ENCODE results near the gene SLC2A9.

Gene SLC2A9

GRCh38 chr4:9942921-9943600 lies 78.2 kb downstream of the SLC2A9 start:
- Histone ChIP-seq H3K36me3 (ENCODE audit: insufficient read depth, insufficient read length, low read length) (no peaks in the 10 kb centered on the region), H3K9me3 (ENCODE audit: insufficient read depth, low read length) (no peaks in the 10 kb centered on the region), H3K9ac (ENCODE audit: insufficient read length, low read depth) (no peak overlapping the region), H3K27me3 (ENCODE audit: insufficient read depth, insufficient read length) (no peaks in the 10 kb centered on the region), H3K4me1 (ENCODE audit: insufficient read depth, insufficient read length) (peaks cover 3% of the 10 kb centered on the region), H3K4me3 (ENCODE audit: insufficient read length, low read depth) (no peak overlapping the region)
- TF ChIP-seq YY1 (IDR thresholded peaks at IDR 0.05; ENCODE audit: insufficient read depth, insufficient read length) = no peak
- no peak for DNase-seq (ENCODE audit: low read depth, low spot score)

DNA sequence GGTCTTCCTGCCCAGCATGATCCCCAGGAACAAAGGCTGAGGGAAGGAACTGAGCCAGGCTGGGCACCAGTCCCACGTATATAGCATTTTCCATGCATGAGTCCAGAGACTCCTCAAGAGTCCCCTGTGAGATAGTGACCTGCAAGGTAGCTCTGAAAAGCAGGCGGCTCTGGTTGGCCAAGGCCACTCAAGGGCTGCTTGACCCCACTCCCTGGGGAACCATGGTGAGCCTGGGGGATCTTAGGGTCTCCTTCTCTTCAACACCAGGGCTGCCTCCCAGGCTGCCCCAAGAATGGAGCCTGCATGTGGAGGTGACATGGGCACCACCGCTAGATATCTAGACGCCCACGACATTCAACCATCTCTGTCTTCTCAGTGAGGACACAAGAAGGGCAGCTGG lies 79.2 kb downstream of the SLC2A9 start:
- H3K36me3 ChIP-seq (ENCODE audit: insufficient read depth, insufficient read length, low read length) = no peaks in the 10 kb centered on the region
- peaks cover 3% of the 10 kb centered on the region for H3K4me1 ChIP-seq (ENCODE audit: insufficient read depth, insufficient read length)
- H3K27me3 ChIP-seq (ENCODE audit: insufficient read depth, insufficient read length) = peaks cover 2% of the 10 kb centered on the region
- H3K9me3 ChIP-seq (ENCODE audit: insufficient read depth, low read length) = no peaks in the 10 kb centered on the region
- no peak for DNase-seq (ENCODE audit: low read depth, low spot score)
- TF ChIP-seq YY1 (IDR thresholded peaks at IDR 0.05; ENCODE audit: insufficient read depth, insufficient read length) = no peak
- no peak for TF ChIP-seq SUZ12 (IDR thresholded peaks at IDR 0.05; ENCODE audit: extremely low read depth, insufficient read depth, insufficient read length)
- TF ChIP-seq ZNF274 (IDR thresholded peaks at IDR 0.05; ENCODE audit: low read depth, low read length) = no peak
- no peak overlapping the region for H3K4me3 ChIP-seq (ENCODE audit: insufficient read length, low read depth)
- no peak overlapping the region for H3K9ac ChIP-seq (ENCODE audit: insufficient read length, low read depth)

DNA sequence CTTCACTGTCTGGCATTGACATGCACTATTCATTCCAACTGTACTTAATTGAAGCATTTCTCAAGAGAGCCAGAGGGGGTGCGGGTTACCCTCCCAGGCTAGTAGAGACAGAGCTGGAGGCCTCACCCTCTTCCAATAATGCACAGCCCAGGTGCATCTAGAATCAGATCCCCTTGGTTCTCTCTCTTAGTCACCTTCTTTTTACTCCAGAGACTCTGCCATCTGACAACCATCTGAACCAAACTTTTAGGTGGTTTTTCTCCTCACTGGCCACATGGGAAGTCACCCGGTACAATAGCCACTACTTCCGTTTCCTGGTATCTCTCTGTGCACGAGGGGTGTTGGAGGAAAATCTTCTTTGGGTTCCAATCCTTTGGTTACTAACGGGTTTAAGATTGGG lies 81.3 kb downstream of the SLC2A9 start:
- TF ChIP-seq ZNF274 (IDR thresholded peaks at IDR 0.05; ENCODE audit: low read depth, low read length) = no peak
- TF ChIP-seq SUZ12 (IDR thresholded peaks at IDR 0.05; ENCODE audit: extremely low read depth, insufficient read depth, insufficient read length) = no peak
- no peak for TF ChIP-seq YY1 (IDR thresholded peaks at IDR 0.05; ENCODE audit: insufficient read depth, insufficient read length)
- no peak overlapping the region for H3K9ac ChIP-seq (ENCODE audit: insufficient read length, low read depth)
- H3K36me3 ChIP-seq (ENCODE audit: insufficient read depth, insufficient read length, low read length) = no peaks in the 10 kb centered on the region
- peaks cover 2% of the 10 kb centered on the region for H3K27me3 ChIP-seq (ENCODE audit: insufficient read depth, insufficient read length)
- H3K9me3 ChIP-seq (ENCODE audit: insufficient read depth, low read length) = no peaks in the 10 kb centered on the region
- H3K4me3 ChIP-seq (ENCODE audit: insufficient read length, low read depth) = no peak overlapping the region
- DNase-seq (ENCODE audit: low read depth, low spot score) = no peak
- H3K4me1 ChIP-seq (ENCODE audit: insufficient read depth, insufficient read length) = peaks cover 3% of the 10 kb centered on the region

- Histone ChIP-seq H3K27me3 (ENCODE audit: insufficient read depth, insufficient read length) (peaks cover 2% of the 10 kb centered on the region), H3K36me3 (ENCODE audit: insufficient read depth, insufficient read length, low read length) (no peaks in the 10 kb centered on the region), H3K9ac (ENCODE audit: insufficient read length, low read depth) (no peak overlapping the region), H3K4me3 (ENCODE audit: insufficient read length, low read depth) (no peak overlapping the region), H3K4me1 (ENCODE audit: insufficient read depth, insufficient read length) (peaks cover 3% of the 10 kb centered on the region), H3K9me3 (ENCODE audit: insufficient read depth, low read length) (no peaks in the 10 kb centered on the region)
- peak; percentile 61 for DNase-seq (ENCODE audit: low read depth, low spot score)
- TF ChIP-seq ZNF274 (IDR thresholded peaks at IDR 0.05; ENCODE audit: low read depth, low read length) (no peak), YY1 (IDR thresholded peaks at IDR 0.05; ENCODE audit: insufficient read depth, insufficient read length) (no peak), SUZ12 (IDR thresholded peaks at IDR 0.05; ENCODE audit: extremely low read depth, insufficient read depth, insufficient read length) (no peak)
Observed at GRCh38 chr4:9938933-9939332, 82.4 kb downstream of the SLC2A9 start.

DNA sequence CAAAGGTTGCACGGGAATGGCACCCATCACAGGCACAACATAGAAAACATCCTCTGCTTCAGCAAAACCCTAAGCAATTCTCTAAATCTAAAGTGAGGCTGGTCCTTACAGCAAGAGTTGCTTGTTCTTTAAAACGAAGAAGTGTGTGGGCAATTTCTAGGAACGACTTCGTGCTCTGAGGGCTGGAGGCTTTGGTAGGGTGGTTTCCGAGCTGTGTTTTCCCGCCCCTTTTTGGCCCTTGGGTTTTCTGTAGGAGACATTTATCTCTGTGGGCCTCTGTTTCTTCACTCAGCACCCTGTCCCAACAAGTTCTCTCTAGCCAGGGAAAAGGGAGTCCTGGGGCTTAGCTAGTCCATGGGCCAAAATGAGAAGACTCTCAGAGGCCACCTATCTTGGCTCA lies 84.2 kb downstream of the SLC2A9 start:
- peaks cover 6% of the 10 kb centered on the region for H3K27me3 ChIP-seq (ENCODE audit: insufficient read depth, insufficient read length)
- H3K36me3 ChIP-seq (ENCODE audit: insufficient read depth, insufficient read length, low read length) = no peaks in the 10 kb centered on the region
- H3K4me3 ChIP-seq (ENCODE audit: insufficient read length, low read depth) = no peak overlapping the region
- TF ChIP-seq SUZ12 (IDR thresholded peaks at IDR 0.05; ENCODE audit: extremely low read depth, insufficient read depth, insufficient read length) = no peak
- no peak for TF ChIP-seq YY1 (IDR thresholded peaks at IDR 0.05; ENCODE audit: insufficient read depth, insufficient read length)
- TF ChIP-seq ZNF274 (IDR thresholded peaks at IDR 0.05; ENCODE audit: low read depth, low read length) = no peak
- no peak overlapping the region for H3K9ac ChIP-seq (ENCODE audit: insufficient read length, low read depth)
- H3K4me1 ChIP-seq (ENCODE audit: insufficient read depth, insufficient read length) = peaks cover 3% of the 10 kb centered on the region
- no peaks in the 10 kb centered on the region for H3K9me3 ChIP-seq (ENCODE audit: insufficient read depth, low read length)
- DNase-seq (ENCODE audit: low read depth, low spot score) = no peak

DNA sequence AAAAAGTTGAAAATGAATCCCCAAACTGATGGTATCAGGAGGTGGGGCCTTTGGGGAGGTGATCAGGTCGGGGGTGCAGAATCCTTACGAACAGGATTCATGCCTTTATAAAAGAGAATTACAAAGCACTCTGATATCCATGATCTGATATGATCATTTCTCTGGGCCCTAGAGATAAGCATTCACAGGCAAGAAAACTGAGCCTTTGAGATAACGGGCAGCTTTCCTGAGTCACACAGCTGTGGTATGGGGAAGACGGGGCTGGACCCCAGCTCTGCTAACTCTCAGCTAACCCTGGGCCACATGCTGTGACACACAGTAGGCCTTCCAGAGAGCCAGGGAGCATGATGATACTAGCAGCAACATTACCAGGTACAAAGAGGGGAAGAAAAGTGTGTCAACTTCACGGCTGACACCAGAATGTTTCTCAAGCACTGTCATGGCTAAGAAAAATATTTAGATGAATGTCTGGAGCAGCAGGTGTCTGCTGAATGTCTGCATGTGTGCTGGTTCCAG lies 85.1 kb downstream of the SLC2A9 start:
- DNase-seq (ENCODE audit: low read depth, low spot score) = no peak
- no peak overlapping the region for H3K9ac ChIP-seq (ENCODE audit: insufficient read length, low read depth)
- H3K27me3 ChIP-seq (ENCODE audit: insufficient read depth, insufficient read length) = peaks cover 6% of the 10 kb centered on the region
- no peaks in the 10 kb centered on the region for H3K9me3 ChIP-seq (ENCODE audit: insufficient read depth, low read length)
- TF ChIP-seq SUZ12 (IDR thresholded peaks at IDR 0.05; ENCODE audit: extremely low read depth, insufficient read depth, insufficient read length) = no peak
- no peak overlapping the region for H3K4me3 ChIP-seq (ENCODE audit: insufficient read length, low read depth)
- H3K36me3 ChIP-seq (ENCODE audit: insufficient read depth, insufficient read length, low read length) = no peaks in the 10 kb centered on the region
- peaks cover 3% of the 10 kb centered on the region for H3K4me1 ChIP-seq (ENCODE audit: insufficient read depth, insufficient read length)

DNA sequence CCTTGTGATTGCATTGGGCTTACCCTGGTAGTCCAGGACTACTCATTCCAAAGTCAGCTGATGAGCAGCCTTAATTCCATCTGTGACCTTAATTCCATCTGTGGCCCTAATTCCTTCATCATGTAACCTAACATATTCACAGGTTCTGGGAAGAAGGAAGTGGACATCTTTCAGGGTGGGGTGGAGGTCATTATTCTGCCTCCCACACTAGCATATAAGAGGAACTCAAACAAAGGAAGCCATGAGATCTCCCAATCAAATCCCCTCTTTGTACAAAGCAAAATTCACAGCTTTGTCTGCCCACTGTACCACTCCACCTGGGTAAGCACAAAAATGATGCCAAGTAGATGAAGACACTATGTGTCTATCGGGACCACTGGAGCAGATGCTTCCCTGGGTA lies 87.3 kb downstream of the SLC2A9 start:
- DNase-seq (ENCODE audit: low read depth, low spot score) = no peak
- no peaks in the 10 kb centered on the region for H3K9me3 ChIP-seq (ENCODE audit: insufficient read depth, low read length)
- H3K36me3 ChIP-seq (ENCODE audit: insufficient read depth, insufficient read length, low read length) = no peaks in the 10 kb centered on the region
- H3K4me1 ChIP-seq (ENCODE audit: insufficient read depth, insufficient read length) = peaks cover 3% of the 10 kb centered on the region
- peaks cover 6% of the 10 kb centered on the region for H3K27me3 ChIP-seq (ENCODE audit: insufficient read depth, insufficient read length)
- H3K4me3 ChIP-seq (ENCODE audit: insufficient read length, low read depth) = no peak overlapping the region
- TF ChIP-seq ZNF274 (IDR thresholded peaks at IDR 0.05; ENCODE audit: low read depth, low read length) = no peak
- no peak for TF ChIP-seq YY1 (IDR thresholded peaks at IDR 0.05; ENCODE audit: insufficient read depth, insufficient read length)
- no peak for TF ChIP-seq SUZ12 (IDR thresholded peaks at IDR 0.05; ENCODE audit: extremely low read depth, insufficient read depth, insufficient read length)
- H3K9ac ChIP-seq (ENCODE audit: insufficient read length, low read depth) = no peak overlapping the region

All from NT2/D1 (cell line).